Astrocyte (in vitro differentiated cells and primary cell): ENCODE data around the gene KATNB1. TPM values are rescaled to one million over a fixed set of nuclear protein-coding genes. Genes with fewer than 3 reads are reported as not detected.

Source experiments
- DNase-seq: peaks from one replicate; pipeline ENCODE4 v3.0.0-alpha.2; 2010; ENCODE audit warnings: low read depth
- FAIRE-seq: peaks from 2 replicates; lab custom pipeline; 2011; peaks lifted over from hg19 to GRCh38; lab: Jason Lieb, UNC
- H2AFZ ChIP-seq: 2 replicates; pipeline ENCODE4 v1.6.0; 2012; ENCODE audit warnings: low read depth, low read length, inconsistent platforms
- H3K27ac ChIP-seq: 2 replicates; pipeline ENCODE4 v1.5.1; 2011; ENCODE audit warnings: low read depth, low read length, inconsistent platforms
- H3K27me3 ChIP-seq: 2 replicates; pipeline ENCODE4 v1.6.0; 2011; ENCODE audit warnings: low read length, inconsistent platforms; ENCODE audit not compliant: insufficient read depth
- H3K36me3 ChIP-seq: 2 replicates; pipeline ENCODE4 v1.5.1; 2011; ENCODE audit warnings: low read length, inconsistent platforms; ENCODE audit not compliant: insufficient read depth
- H3K4me1 ChIP-seq: 2 replicates; pipeline ENCODE4 v1.5.1; 2011; ENCODE audit warnings: low read length, inconsistent platforms; ENCODE audit not compliant: insufficient read depth
- H3K4me2 ChIP-seq: 2 replicates; pipeline ENCODE4 v1.6.0; 2012; ENCODE audit warnings: low read length, inconsistent platforms
- H3K4me3 ChIP-seq: 2 replicates; pipeline ENCODE4 v1.5.1; 2011; ENCODE audit warnings: low read depth, mild to moderate bottlenecking, low read length, inconsistent platforms; ENCODE audit not compliant: insufficient read depth
- H3K79me2 ChIP-seq: 2 replicates; pipeline ENCODE4 v1.6.0; 2012; ENCODE audit warnings: mild to moderate bottlenecking, low read length, inconsistent platforms; ENCODE audit not compliant: insufficient read depth
- H3K9ac ChIP-seq: 2 replicates; pipeline ENCODE4 v1.6.0; 2012; ENCODE audit warnings: mild to moderate bottlenecking, low read length, inconsistent platforms
- H3K9me3 ChIP-seq: 2 replicates; pipeline ENCODE4 v1.5.1; 2012; ENCODE audit warnings: low read depth, mild to moderate bottlenecking, low read length, inconsistent platforms; ENCODE audit not compliant: insufficient read depth
- H4K20me1 ChIP-seq: 2 replicates; pipeline ENCODE4 v1.6.0; 2012; ENCODE audit warnings: low read length, inconsistent platforms; ENCODE audit not compliant: insufficient read depth
- H3K27ac Mint-ChIP-seq: one replicate; pipeline ENCODE4 v1.8.0; 2021; ENCODE audit warnings: mild to moderate bottlenecking, mixed read lengths; ENCODE audit not compliant: unreplicated experiment
- H3K27me3 Mint-ChIP-seq: one replicate; pipeline ENCODE4 v1.8.0; 2021; ENCODE audit warnings: low read depth, mixed read lengths; ENCODE audit not compliant: unreplicated experiment
- H3K36me3 Mint-ChIP-seq: one replicate; pipeline ENCODE4 v1.8.0; 2021; ENCODE audit warnings: low read depth, mixed read lengths; ENCODE audit not compliant: unreplicated experiment
- H3K4me1 Mint-ChIP-seq: one replicate; pipeline ENCODE4 v1.8.0; 2021; ENCODE audit warnings: low read depth, mixed read lengths; ENCODE audit not compliant: unreplicated experiment
- H3K4me3 Mint-ChIP-seq: one replicate; pipeline ENCODE4 v1.8.0; 2021; ENCODE audit warnings: mild to moderate bottlenecking, moderate library complexity, mixed read lengths; ENCODE audit not compliant: unreplicated experiment
- H3K9me3 Mint-ChIP-seq: one replicate; pipeline ENCODE4 v1.8.0; 2021; ENCODE audit warnings: mild to moderate bottlenecking, mixed read lengths; ENCODE audit not compliant: unreplicated experiment
- CTCF ChIP-seq: IDR thresholded peaks from 2 replicates; pipeline ENCODE4 v1.5.1; 2011; ENCODE audit warnings: low read depth, mild to moderate bottlenecking, inconsistent platforms, low read length, moderate library complexity; ENCODE audit not compliant: insufficient read depth
- EZH2 ChIP-seq: IDR thresholded peaks from 2 replicates; pipeline ENCODE4 v1.6.1; 2012; ENCODE audit warnings: mild to moderate bottlenecking, low read length, inconsistent platforms; ENCODE audit not compliant: insufficient read depth
- total RNA-seq: library from RNA; stranded (reverse); gene quantifications from 2 replicates; pipeline ENCODE4 v1.2.1, GENCODE V29; 2021

Gene KATNB1
- total RNA-seq, 1 donor from 2014 or later: 28.6 TPM

GRCh38 chr16:57766714-57767348, 31.3 kb downstream of the KATNB1 start:
- no peaks in the 10 kb centered on the region for H3K9me3 ChIP-seq
- H4K20me1 ChIP-seq: peaks cover 11% of the 10 kb centered on the region
- Mint-ChIP-seq H3K36me3 (peaks cover 21% of the 10 kb centered on the region), H3K27me3 (no peaks in the 10 kb centered on the region), H3K4me3 (no peak overlapping the region), H3K4me1 (peaks cover 14% of the 10 kb centered on the region), H3K27ac (no peak overlapping the region), H3K9me3 (no peaks in the 10 kb centered on the region)
- no peaks in the 10 kb centered on the region for H3K27me3 ChIP-seq
- no peak overlapping the region for H3K4me3 ChIP-seq
- H3K36me3 ChIP-seq: peaks cover 31% of the 10 kb centered on the region
- H2AFZ ChIP-seq: no peak overlapping the region
- H3K9ac ChIP-seq: no peak overlapping the region
- peaks cover 4% of the 10 kb centered on the region for H3K79me2 ChIP-seq
- peaks cover 8% of the 10 kb centered on the region for H3K4me1 ChIP-seq
- no peak overlapping the region for H3K4me2 ChIP-seq
- no peak for DNase-seq
- FAIRE-seq: no peak
- TF ChIP-seq EZH2 (no peak), CTCF (no peak)
- no peak overlapping the region for H3K27ac ChIP-seq

GRCh38 chr16:57769541-57770145, 34.1 kb downstream of the KATNB1 start:
- Mint-ChIP-seq H3K27ac (no peak overlapping the region), H3K4me3 (no peak overlapping the region), H3K27me3 (no peaks in the 10 kb centered on the region), H3K36me3 (peaks cover 15% of the 10 kb centered on the region), H3K9me3 (no peaks in the 10 kb centered on the region), H3K4me1 (peaks cover 7% of the 10 kb centered on the region)
- FAIRE-seq: no peak
- Histone ChIP-seq H3K9ac (no peak overlapping the region), H3K9me3 (no peaks in the 10 kb centered on the region), H3K27ac (no peak overlapping the region), H3K36me3 (peaks cover 31% of the 10 kb centered on the region), H4K20me1 (peaks cover 32% of the 10 kb centered on the region), H3K79me2 (peaks cover 7% of the 10 kb centered on the region), H3K4me1 (peaks cover 12% of the 10 kb centered on the region), H2AFZ (no peak overlapping the region), H3K4me2 (no peak overlapping the region), H3K27me3 (no peaks in the 10 kb centered on the region), H3K4me3 (no peak overlapping the region)
- DNase-seq: no peak
- TF ChIP-seq EZH2 (no peak), CTCF (no peak)

- FAIRE-seq (no peak), DNase-seq (no peak)
- peaks cover 12% of the 10 kb centered on the region for H3K4me1 ChIP-seq
- peaks cover 32% of the 10 kb centered on the region for H3K36me3 ChIP-seq
- H3K4me3 ChIP-seq: no peak overlapping the region
- H4K20me1 ChIP-seq: peaks cover 39% of the 10 kb centered on the region
- H3K4me2 ChIP-seq: no peak overlapping the region
- H3K27me3 ChIP-seq: no peaks in the 10 kb centered on the region
- peaks cover 10% of the 10 kb centered on the region for H3K4me1 Mint-ChIP-seq
- no peaks in the 10 kb centered on the region for H3K9me3 ChIP-seq
- peaks cover 12% of the 10 kb centered on the region for H3K36me3 Mint-ChIP-seq
- no peak for TF ChIP-seq EZH2
- no peak for TF ChIP-seq CTCF
- H3K27me3 Mint-ChIP-seq: no peaks in the 10 kb centered on the region
- no peak overlapping the region for H3K27ac Mint-ChIP-seq
- H3K79me2 ChIP-seq: peaks cover 7% of the 10 kb centered on the region
- H3K9me3 Mint-ChIP-seq: no peaks in the 10 kb centered on the region
- no peak overlapping the region for H2AFZ ChIP-seq
- no peak overlapping the region for H3K4me3 Mint-ChIP-seq
- no peak overlapping the region for H3K27ac ChIP-seq
- no peak overlapping the region for H3K9ac ChIP-seq
Observed at GRCh38 chr16:57770361-57770760, 34.8 kb downstream of the KATNB1 start.
